PFSK-1 (cell line): ENCODE measurements around the gene PALLD.

Source experiments
- FOXP2 ChIP-seq: optimal IDR thresholded peaks from 2 replicates; pipeline ENCODE3; 2011; ENCODE audit warnings: borderline replicate concordance, control low read depth, inconsistent platforms; ENCODE audit not compliant: insufficient read depth; ENCODE audit errors: extremely low read length, extremely low read depth
- POLR2AphosphoS5 ChIP-seq: IDR thresholded peaks from 2 replicates; pipeline ENCODE4 v1.6.1; 2012; ENCODE audit warnings: low read depth, mild to moderate bottlenecking, control low read depth, low read length, moderate library complexity
- SIN3A ChIP-seq: IDR thresholded peaks from 2 replicates; pipeline ENCODE4 v1.6.1; 2012; ENCODE audit warnings: mild to moderate bottlenecking, low read length, moderate library complexity, borderline replicate concordance; ENCODE audit not compliant: insufficient read depth
- TAF1 ChIP-seq: IDR thresholded peaks from 2 replicates; pipeline ENCODE4 v1.6.1; 2012; ENCODE audit warnings: low read length, control low read depth, borderline replicate concordance; ENCODE audit not compliant: insufficient read depth
- TF ChIP-seq, protein P1 (sequence below), 2 experiments: IDR thresholded peaks; 2 replicates each; pipeline versions ENCODE4 v1.6.1 to v1.8.0; 2011 to 2012; ENCODE audit warnings: low read depth in 2 of 2, low read length in 2 of 2, control low read depth in 1 of 2, inconsistent platforms in 1 of 2, mild to moderate bottlenecking in 1 of 2, moderate library complexity in 1 of 2; ENCODE audit not compliant: insufficient read depth in 1 of 2

DNA sequence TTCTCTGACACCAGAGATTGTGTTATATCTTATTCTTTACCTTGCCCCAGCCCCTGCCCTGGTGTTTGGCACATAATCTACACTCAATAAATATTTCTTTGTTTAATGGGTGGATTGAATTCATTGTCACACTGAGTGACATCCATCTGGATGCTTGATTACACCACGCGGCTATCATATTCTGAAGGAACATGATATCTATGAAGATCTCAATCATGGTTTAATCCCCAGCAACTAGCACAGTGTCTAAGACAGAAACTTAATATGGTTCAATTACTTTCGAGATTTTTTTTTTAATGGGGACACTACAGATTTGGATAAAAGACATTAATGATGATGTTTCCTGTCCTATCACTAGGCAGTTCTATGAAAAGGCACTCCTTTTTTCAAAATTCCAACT lies 246.3 kb downstream of the PALLD start:
- no peak for TF ChIP-seq POLR2AphosphoS5
- TF ChIP-seq, protein P1, sequence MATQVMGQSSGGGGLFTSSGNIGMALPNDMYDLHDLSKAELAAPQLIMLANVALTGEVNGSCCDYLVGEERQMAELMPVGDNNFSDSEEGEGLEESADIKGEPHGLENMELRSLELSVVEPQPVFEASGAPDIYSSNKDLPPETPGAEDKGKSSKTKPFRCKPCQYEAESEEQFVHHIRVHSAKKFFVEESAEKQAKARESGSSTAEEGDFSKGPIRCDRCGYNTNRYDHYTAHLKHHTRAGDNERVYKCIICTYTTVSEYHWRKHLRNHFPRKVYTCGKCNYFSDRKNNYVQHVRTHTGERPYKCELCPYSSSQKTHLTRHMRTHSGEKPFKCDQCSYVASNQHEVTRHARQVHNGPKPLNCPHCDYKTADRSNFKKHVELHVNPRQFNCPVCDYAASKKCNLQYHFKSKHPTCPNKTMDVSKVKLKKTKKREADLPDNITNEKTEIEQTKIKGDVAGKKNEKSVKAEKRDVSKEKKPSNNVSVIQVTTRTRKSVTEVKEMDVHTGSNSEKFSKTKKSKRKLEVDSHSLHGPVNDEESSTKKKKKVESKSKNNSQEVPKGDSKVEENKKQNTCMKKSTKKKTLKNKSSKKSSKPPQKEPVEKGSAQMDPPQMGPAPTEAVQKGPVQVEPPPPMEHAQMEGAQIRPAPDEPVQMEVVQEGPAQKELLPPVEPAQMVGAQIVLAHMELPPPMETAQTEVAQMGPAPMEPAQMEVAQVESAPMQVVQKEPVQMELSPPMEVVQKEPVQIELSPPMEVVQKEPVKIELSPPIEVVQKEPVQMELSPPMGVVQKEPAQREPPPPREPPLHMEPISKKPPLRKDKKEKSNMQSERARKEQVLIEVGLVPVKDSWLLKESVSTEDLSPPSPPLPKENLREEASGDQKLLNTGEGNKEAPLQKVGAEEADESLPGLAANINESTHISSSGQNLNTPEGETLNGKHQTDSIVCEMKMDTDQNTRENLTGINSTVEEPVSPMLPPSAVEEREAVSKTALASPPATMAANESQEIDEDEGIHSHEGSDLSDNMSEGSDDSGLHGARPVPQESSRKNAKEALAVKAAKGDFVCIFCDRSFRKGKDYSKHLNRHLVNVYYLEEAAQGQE (IDR thresholded peaks at IDR 0.05; ENCODE audit: insufficient read depth in 1 of 2, low read depth in 2 of 2, low read length in 2 of 2): no peak
- no peak for TF ChIP-seq SIN3A
- no peak for TF ChIP-seq TAF1
- TF ChIP-seq FOXP2: no peak
